B cell (primary cell): Measurements from ENCODE around the gene LBHD1. TPM values are rescaled to one million over a fixed set of nuclear protein-coding genes. Genes with fewer than 3 reads are reported as not detected.

ENCODE experiments used
- ATAC-seq: fragments of 200-7000 bp; cut with Tn5 transposase; one replicate; pipeline ENCODE4 v1.10.0; 2021; ENCODE audit warnings: low read depth, mild to moderate bottlenecking, moderate number of reproducible peaks, moderate library complexity
- CTCF ChIA-PET: fragments of 350-600 bp; sonication (Branson Sonifier 250); formaldehyde crosslinking; loops from one replicate; lab custom pipeline; 2021; ENCODE audit warnings: antibody characterized with exemption, inconsistent platforms; lab: Charles Lee
- POLR2A ChIA-PET: fragments of 350-600 bp; sonication (Branson Sonifier 250); formaldehyde crosslinking; loops from one replicate; lab custom pipeline; 2021; ENCODE audit warnings: antibody characterized with exemption; lab: Charles Lee
- DNase-seq: peaks from one replicate; pipeline ENCODE4 v3.0.0; 2013
- H2AFZ ChIP-seq: 2 replicates; pipeline ENCODE4 v1.6.1; 2012; ENCODE audit warnings: mild to moderate bottlenecking, low read depth, low read length; ENCODE audit not compliant: insufficient read depth, poor library complexity, severe bottlenecking
- H3K27ac ChIP-seq, 2 donors: 1 replicate in 1 of 2; 2 replicates in 1 of 2; pipeline ENCODE4 v1.5.1; 2012 to 2013; ENCODE audit warnings: low read length in 2 of 2, mild to moderate bottlenecking in 2 of 2, moderate library complexity in 1 of 2
- H3K27me3 ChIP-seq, 4 experiments: fragments of 200-600 bp in 1 of 4; sonication (generic) in 1 of 4; replicated peaks in 1 of 4; 1 replicate in 2 of 4; 2 replicates in 2 of 4; pipeline versions ENCODE4 v1.6.1 to v1.7.0; 2013 to 2016; ENCODE audit warnings: low read length in 3 of 4, mild to moderate bottlenecking in 2 of 4, mixed read lengths in 1 of 4, moderate library complexity in 1 of 4; ENCODE audit not compliant: insufficient read depth in 4 of 4, control insufficient read depth in 3 of 4; ENCODE audit errors: control extremely low read depth in 1 of 4
- H3K36me3 ChIP-seq, 2 experiments: replicated peaks in 1 of 2; 1 replicate in 1 of 2; 2 replicates in 1 of 2; pipeline versions ENCODE4 v1.6.1 to v1.7.1; 2013; ENCODE audit warnings: low read length in 1 of 2; ENCODE audit not compliant: insufficient read depth in 2 of 2, control insufficient read depth in 1 of 2; ENCODE audit errors: control extremely low read depth in 1 of 2, extremely low read depth in 1 of 2
- H3K4me1 ChIP-seq, 2 donors: fragments of 200-600 bp in 1 of 2; sonication (generic) in 1 of 2; 1 replicate in 1 of 2; 2 replicates in 1 of 2; pipeline versions ENCODE4 v1.5.1 to v1.6.1; 2013 to 2017; ENCODE audit warnings: low read length in 2 of 2; ENCODE audit not compliant: control insufficient read depth in 2 of 2, insufficient read depth in 2 of 2
- H3K4me2 ChIP-seq: replicated peaks from 2 replicates; pipeline ENCODE3; 2012; ENCODE audit warnings: mild to moderate bottlenecking, low read depth, low read length; ENCODE audit not compliant: poor library complexity, severe bottlenecking
- H3K4me3 ChIP-seq, 5 experiments: fragments of 200-600 bp in 1 of 5; sonication (generic) in 1 of 5; 1 replicate in 3 of 5; 2 replicates in 2 of 5; pipeline versions ENCODE4 v1.5.1 to v1.7.0; 2011 to 2016; ENCODE audit warnings: low read length in 4 of 5, mild to moderate bottlenecking in 4 of 5, low read depth in 2 of 5, control low read depth in 1 of 5, moderate library complexity in 1 of 5; ENCODE audit not compliant: insufficient read depth in 1 of 5; ENCODE audit errors: control extremely low read depth in 1 of 5, extremely low read depth in 1 of 5
- H3K79me2 ChIP-seq: fragments of 200-600 bp; sonication (generic); one replicate; pipeline ENCODE4 v1.6.0; 2016; ENCODE audit warnings: low read length; ENCODE audit not compliant: control insufficient read depth, insufficient read depth
- H3K9ac ChIP-seq: fragments of 200-600 bp; sonication (generic); 2 replicates; pipeline ENCODE4 v1.6.1; 2017; ENCODE audit warnings: mild to moderate bottlenecking, low read length, moderate library complexity
- H3K9me3 ChIP-seq, 3 donors: one replicate each; pipeline versions ENCODE4 v1.6.1 to v1.7.1; 2013; ENCODE audit warnings: low read length in 2 of 3; ENCODE audit not compliant: control insufficient read depth in 2 of 3, insufficient read depth in 1 of 3; ENCODE audit errors: control extremely low read depth in 1 of 3
- H4K20me1 ChIP-seq: 2 replicates; pipeline ENCODE4 v1.6.0; 2012; ENCODE audit warnings: mild to moderate bottlenecking, low read length; ENCODE audit not compliant: insufficient read depth, control insufficient read depth, poor library complexity, severe bottlenecking
- H3K27ac Mint-ChIP-seq: one replicate; pipeline ENCODE4 v1.8.0; 2021; ENCODE audit warnings: mixed read lengths
- H3K27me3 Mint-ChIP-seq: one replicate; pipeline ENCODE4 v1.8.0; 2021; ENCODE audit warnings: mixed read lengths
- H3K4me1 Mint-ChIP-seq: one replicate; pipeline ENCODE4 v1.8.0; 2021; ENCODE audit warnings: mixed read lengths
- H3K4me3 Mint-ChIP-seq: one replicate; pipeline ENCODE4 v1.8.0; 2021; ENCODE audit warnings: mixed read lengths
- H3K9me3 Mint-ChIP-seq: one replicate; pipeline ENCODE4 v1.8.0; 2022; ENCODE audit warnings: mixed read lengths; ENCODE audit not compliant: insufficient read depth
- CTCF ChIP-seq: fragments of 200-600 bp; IDR thresholded peaks from one replicate; pipeline ENCODE4 v1.8.0; 2022; ENCODE audit warnings: antibody characterized with exemption, mild to moderate bottlenecking
- EZH2 ChIP-seq: IDR thresholded peaks from 2 replicates; pipeline ENCODE4 v1.6.1; 2012; ENCODE audit warnings: borderline replicate concordance, low read depth, mild to moderate bottlenecking, moderate library complexity, low read length; ENCODE audit not compliant: insufficient read depth, poor library complexity, severe bottlenecking
- WGBS: methylation state at CpG from one replicate; pipeline ENCODE4 v1.1.5; 2013; ENCODE audit warnings: missing lambda C conversion rate; ENCODE audit not compliant: insufficient coverage; 5-methylcytosine and 5-hydroxymethylcytosine counted together
- intact Hi-C: fragments of 100-400 bp; cut with micrococcal nuclease; formaldehyde crosslinking; loops from one replicate; pipeline ENCODE4 v1.10.0; 2022
- polyA plus RNA-seq: library from polyadenylated mRNA; depleted of rRNA; stranded (reverse); fragments of >200 nt; gene quantifications from 2 replicates; pipeline ENCODE4 v1.2.3, GENCODE V29; 2012
- total RNA-seq, 2 donors: library from RNA; stranded (reverse); fragments of 120-200 nt in 1 of 2; gene quantifications; 1 replicate in 1 of 2; 2 replicates in 1 of 2; pipeline versions ENCODE4 v1.2.3 to v1.2.4, GENCODE V29; 2013 to 2022

The LBHD1 gene
- total and polyA plus RNA-seq, 2 donors (not counting 1 experiment from before 2014, with no cell fraction given), result 19.3 to 33.3 TPM

DNA sequence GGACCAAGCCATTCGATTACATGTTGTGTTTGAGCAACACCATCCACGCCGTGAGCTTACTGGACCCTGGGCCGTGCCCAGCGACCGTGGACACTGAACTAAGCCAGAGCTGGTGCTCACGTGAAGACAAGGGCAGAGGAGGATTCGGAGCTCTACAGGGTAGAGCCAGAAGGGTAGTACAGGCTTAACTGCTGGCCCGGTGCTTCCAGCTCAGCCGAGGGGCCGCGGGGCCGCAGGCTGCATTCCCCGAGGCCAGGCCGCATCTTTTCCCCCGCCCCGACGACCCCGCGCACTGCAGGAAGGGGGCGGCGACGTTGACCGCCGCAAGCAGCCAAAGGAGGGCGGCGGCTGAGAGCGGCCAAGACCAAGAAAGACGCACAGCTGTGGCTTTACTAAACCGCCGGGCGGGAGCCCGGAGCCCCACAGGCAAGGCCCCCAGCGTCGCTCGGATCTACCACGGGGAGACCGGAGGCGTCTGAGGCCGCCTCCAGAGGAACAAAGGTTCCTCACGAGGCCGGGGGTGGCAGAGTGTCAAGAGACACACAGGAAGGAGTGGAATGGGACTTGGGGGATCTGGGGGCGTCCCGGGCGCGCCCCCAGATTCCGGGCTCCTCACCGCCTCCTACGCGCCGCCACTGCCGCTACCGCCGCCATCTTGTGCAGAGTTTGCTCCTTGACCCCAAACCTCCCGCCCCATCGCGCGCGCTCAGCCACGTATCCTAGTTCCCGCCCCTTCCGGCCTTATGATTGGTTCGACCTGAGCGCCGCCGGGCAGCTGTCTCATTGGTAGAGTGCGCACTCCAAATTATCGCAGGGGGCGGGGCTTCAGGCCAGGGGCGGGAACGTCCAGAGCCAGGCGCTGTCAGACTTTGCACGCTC lies 25.9 kb downstream of the LBHD1 start, which contains the start of gene GANAB:
GANAB (minus strand) TSS at position 668 of the 879 bp plus-strand sequence; CDS start at position 654, 14 bp downstream.
- H3K9me3 ChIP-seq, result no peaks in the 10 kb centered on the region
- H3K4me1 Mint-ChIP-seq, result peaks cover 26% of the 10 kb centered on the region
- H3K4me1 ChIP-seq, result peaks cover 14 to 21% of the 10 kb centered on the region in 2 donors
- intact Hi-C loops, result loop anchor here (1.0 to 2.0 kb wide), 9 partner anchors 19 to 186 kb away; partner anchors contain the start of genes C11orf98, CSKMT, EML3 and MTA2
- peaks cover 72% of the 10 kb centered on the region for H3K79me2 ChIP-seq
- no peak for TF ChIP-seq CTCF
- peak within 1 kb of the TSS; percentile 97 for H3K4me3 Mint-ChIP-seq
- DNase-seq, result peak; percentile 97
- WGBS, result 1% methylated on average over 71 of the region's 73 CpGs
- peak within 1 kb of the TSS; percentile 76 for H2AFZ ChIP-seq
- H3K27me3 Mint-ChIP-seq, result no peaks in the 10 kb centered on the region
- H3K27ac Mint-ChIP-seq, result peak within 1 kb of the TSS; percentile 95
- peak within 1 kb of the TSS; percentile 54 to 98 (median 90) for H3K4me3 ChIP-seq
- CTCF ChIA-PET, result interaction anchor here (0.8 to 1.6 kb wide), 6 partner anchors 26 to 140 kb away, joined by 3 to 5 read pairs (median 3); partner anchors contain the start of genes MTA2 and TUT1
- POLR2A ChIA-PET, result interaction anchor here (0.5 to 4.7 kb wide), 11 partner anchors 18 to 205 kb away, joined by 3 to 32 read pairs (median 4); partner anchors contain the start of genes C11orf98, CSKMT, LBHD1 and TMEM223
- no peaks in the 10 kb centered on the region for H3K9me3 Mint-ChIP-seq
- peaks cover 14% of the 10 kb centered on the region for H4K20me1 ChIP-seq
- H3K27ac ChIP-seq, result peak within 1 kb of the TSS; percentile 75 to 89
- H3K9ac ChIP-seq, result peak within 1 kb of the TSS; percentile 90
- H3K27me3 ChIP-seq, result no peaks in the 10 kb centered on the region
- H3K4me2 ChIP-seq, result peak within 1 kb of the TSS; percentile 84
- peak; percentile 99 for ATAC-seq
- peaks cover 0 to 40% of the 10 kb centered on the region in 2 experiments for H3K36me3 ChIP-seq

- TF ChIP-seq EZH2 (no peak), CTCF (no peak)
- Histone ChIP-seq H3K9me3 (no peaks in the 10 kb centered on the region), H3K27me3 (no peaks in the 10 kb centered on the region), H2AFZ (peak overlapping the region; percentile 76), H4K20me1 (peaks cover 18% of the 10 kb centered on the region), H3K36me3 (peaks cover 0 to 40% of the 10 kb centered on the region in 2 experiments), H3K27ac (peak overlapping the region; percentile 75 to 89), H3K9ac (peak overlapping the region; percentile 90), H3K4me1 (peaks cover 14 to 21% of the 10 kb centered on the region in 2 donors), H3K4me3 (peak overlapping the region in 4 of 5 experiments; percentile 68 to 98 (median 94)), H3K79me2 (peaks cover 78% of the 10 kb centered on the region), H3K4me2 (peak overlapping the region; percentile 84)
- CTCF ChIA-PET, result interaction anchor here (0.8 to 1.6 kb wide), 4 partner anchors 22 to 54 kb away, joined by 3 to 5 read pairs (median 4); partner anchors contain the start of genes MTA2 and TUT1
- ATAC-seq, result no peak
- intact Hi-C loops, result no loop called here
- no peak for DNase-seq
- Mint-ChIP-seq H3K4me1 (peaks cover 28% of the 10 kb centered on the region), H3K9me3 (no peaks in the 10 kb centered on the region), H3K27me3 (no peaks in the 10 kb centered on the region), H3K27ac (peak overlapping the region; percentile 95), H3K4me3 (peak overlapping the region; percentile 97)
- POLR2A ChIA-PET, result interaction anchor here (0.5 to 4.7 kb wide), 4 partner anchors 19 to 54 kb away, joined by 4 to 32 read pairs (median 14); partner anchors contain the start of genes C11orf98, CSKMT, LBHD1 and TUT1
- WGBS, result 35% methylated on average over 5 of the region's 11 CpGs
Observed at GRCh38 chr11:62645671-62645945, 26.5 kb downstream of the LBHD1 start.
